Measurements from ENCODE around the gene CARMIL3.
"Not testable (repeated sequence)": the region's sequence is repeated elsewhere in the genome, so short reads cannot be mapped to it uniquely, and the experiment has no call there.

Gene CARMIL3

DNA sequence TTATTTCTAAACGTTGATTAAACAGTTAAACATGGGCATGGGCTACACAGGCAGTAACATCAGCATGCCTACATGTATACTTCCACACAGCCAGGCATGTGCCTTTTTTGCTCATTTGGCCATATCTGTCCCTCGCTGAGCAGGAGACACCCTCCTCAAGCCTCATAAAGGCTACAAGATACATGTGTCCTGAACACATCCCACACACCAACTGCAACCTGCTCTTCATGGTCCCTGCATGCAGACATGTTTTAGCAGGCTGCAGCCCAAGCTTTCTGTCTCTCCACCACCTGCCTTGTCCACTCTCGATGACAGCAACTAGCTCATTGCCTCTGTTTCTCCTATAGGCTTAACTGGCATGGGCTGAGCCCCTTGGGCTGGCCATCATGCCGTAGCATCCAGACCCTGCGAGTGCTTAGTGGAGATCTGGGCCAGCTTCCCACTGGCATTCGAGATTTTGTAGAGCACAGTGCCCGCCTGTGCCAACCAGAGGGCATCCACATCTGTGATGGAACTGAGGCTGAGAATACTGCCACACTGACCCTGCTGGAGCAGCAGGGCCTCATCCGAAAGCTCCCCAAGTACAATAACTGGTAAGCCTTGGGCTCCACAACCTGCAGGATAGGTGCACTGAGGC, 44.9 kb downstream of the CARMIL3 start:
- no peak for DNase-seq

DNA sequence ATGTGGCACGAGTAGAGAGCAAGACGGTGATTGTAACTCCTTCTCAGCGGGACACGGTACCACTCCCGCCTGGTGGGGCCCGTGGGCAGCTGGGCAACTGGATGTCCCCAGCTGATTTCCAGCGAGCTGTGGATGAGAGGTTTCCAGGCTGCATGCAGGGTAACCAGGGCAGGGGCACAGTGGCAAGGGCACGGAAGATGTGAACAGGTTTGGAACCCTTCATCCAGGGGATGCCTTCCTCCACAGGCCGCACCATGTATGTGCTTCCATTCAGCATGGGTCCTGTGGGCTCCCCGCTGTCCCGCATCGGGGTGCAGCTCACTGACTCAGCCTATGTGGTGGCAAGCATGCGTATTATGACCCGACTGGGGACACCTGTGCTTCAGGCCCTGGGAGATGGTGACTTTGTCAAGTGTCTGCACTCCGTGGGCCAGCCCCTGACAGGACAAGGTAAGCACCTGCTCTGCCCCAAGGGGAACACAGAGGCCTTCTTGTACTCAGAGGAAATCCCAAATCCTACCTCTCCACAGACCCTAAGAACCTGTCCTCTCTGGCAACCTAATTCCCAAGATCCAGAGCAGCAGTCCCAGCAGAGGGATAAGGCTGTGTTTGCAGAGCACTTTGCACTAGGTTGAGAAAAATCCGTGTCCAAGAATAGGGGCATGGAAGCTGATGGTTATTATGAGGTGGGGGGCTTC, 46.6 kb downstream of the CARMIL3 start:
- no peak for DNase-seq

DNA sequence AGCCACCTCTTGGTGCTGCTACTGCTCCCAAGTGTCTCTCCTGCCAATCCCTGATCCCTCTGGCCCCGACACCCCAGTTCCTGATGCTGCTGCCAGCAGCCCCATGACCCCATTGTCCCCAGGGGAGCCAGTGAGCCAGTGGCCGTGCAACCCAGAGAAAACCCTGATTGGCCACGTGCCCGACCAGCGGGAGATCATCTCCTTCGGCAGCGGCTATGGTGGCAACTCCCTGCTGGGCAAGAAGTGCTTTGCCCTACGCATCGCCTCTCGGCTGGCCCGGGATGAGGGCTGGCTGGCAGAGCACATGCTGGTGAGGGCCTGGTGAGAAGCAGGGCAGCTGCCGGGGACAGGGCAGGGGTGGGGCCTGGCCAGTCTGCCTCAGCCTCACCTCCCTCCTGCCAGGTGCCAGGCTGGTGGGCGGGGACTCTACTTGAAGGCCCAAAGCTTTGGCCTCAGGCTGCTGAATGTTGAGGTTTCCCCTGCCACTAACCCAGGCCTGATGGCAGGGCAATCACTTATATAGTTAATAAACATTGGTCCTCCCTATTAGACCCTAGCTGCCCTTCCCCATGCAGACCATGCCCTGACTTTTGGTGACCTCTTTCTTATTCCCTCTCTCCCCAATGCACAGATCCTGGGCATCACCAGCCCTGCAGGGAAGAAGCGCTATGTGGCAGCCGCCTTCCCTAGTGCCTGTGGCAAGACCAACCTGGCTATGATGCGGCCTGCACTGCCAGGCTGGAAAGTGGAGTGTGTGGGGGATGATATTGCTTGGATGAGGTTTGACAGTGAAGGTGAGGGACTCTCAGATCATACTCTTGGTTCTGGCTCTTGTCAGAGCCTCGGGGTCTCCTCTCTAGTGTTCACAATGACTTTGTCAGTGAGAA, 47.4 kb downstream of the CARMIL3 start:
- no peak for DNase-seq

DNA sequence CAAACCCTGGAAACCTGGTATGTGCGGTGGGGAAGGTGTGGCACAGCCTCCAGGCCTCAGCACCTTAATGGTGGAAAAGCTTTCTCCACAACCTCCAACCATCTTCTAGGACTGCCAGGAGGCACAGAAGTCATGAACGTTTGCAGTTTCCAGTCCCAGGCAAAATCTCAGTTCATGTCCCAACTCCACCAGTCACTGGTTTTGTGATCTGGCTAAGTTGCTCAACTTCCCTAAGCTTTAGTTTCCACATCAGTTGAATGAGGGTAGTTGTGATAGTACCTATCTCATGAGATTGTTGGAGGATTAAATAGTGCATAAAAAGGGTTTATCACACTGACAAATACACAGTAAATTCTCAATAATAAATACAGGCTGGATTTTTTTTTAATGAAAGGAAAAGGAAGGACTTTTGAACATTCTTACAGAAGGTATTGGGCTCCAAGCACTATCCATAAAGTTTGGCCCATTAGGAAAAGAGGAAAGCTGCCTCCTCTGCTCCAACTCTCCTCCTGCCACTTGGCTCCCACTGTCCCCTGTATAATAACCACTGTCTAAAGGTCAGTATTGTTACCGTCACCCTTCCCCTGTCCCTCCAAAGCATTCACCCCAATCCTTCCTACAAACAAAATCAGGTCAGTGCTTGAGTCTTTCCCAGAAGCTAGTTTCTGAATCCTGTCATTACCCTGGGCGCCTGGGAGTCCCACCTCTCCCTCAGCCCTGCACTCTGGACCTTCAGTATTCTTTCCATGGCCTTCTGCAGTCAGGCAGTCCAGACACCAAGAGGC, 48.6 kb downstream of the CARMIL3 start:
- no peak for DNase-seq

DNA sequence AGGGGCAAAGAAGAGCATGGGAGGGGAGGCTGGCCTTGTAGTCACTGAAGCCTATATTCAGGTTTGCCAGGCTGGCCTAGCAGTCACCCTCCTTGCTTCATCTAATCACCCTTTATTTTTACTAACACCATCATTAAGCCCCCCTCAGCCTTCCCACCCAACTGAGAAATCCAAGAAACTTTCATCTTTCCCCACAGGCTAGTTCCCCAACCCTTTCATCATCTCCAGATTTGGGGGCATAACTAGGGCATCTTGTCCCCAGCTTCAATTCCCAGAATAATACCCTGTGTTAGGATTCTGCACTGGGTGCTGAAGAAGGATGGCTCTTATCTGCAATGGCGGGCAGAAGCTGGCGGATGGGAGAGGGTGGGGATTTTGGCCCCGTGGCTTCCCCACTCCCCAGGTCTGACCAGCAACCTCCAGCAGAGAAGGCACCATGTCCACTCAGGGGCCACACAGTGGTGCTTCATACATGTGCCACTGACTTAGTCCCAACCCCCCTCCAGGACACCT, 49.2 kb downstream of the CARMIL3 start:
- no peak for DNase-seq

DNA sequence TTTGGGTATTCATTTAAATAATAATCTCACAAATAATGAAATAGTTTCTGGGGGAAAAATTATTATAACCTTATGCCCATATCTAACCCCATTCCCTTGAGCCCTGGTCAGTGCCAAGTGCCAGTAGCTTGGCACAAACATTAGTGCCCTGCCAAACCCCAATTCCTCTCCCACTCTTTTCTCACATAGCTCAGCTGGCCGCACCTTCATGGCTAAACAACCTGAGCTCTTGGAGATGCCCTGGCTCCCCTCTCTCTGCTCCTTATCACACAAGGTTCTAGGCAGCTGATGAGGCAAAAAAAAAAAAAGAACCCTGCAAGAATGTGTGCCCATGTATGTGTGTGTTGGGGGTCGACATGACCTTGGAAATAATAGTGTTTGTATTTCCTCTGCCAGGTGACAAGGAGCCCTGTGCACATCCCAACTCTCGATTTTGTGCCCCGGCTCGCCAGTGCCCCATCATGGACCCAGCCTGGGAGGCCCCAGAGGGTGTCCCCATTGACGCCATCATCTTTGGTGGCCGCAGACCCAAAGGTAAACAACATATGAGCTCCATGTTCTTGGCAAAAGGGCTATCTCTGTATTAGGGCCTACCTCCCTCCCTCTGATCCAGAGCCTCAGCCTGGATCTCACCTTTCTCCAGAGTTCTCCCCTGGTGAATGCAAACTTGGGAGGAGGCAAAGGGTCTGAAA, 50.7 kb downstream of the CARMIL3 start:
- DNase-seq = no peak

DNA sequence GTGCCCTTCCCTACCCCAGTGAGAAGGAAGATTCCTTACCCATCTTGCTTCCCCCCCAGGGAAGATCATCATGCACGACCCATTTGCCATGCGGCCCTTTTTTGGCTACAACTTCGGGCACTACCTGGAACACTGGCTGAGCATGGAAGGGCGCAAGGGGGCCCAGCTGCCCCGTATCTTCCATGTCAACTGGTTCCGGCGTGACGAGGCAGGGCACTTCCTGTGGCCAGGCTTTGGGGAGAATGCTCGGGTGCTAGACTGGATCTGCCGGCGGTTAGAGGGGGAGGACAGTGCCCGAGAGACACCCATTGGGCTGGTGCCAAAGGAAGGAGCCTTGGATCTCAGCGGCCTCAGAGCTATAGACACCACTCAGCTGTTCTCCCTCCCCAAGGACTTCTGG, 51.6 kb downstream of the CARMIL3 start:
- DNase-seq = no peak

DNA sequence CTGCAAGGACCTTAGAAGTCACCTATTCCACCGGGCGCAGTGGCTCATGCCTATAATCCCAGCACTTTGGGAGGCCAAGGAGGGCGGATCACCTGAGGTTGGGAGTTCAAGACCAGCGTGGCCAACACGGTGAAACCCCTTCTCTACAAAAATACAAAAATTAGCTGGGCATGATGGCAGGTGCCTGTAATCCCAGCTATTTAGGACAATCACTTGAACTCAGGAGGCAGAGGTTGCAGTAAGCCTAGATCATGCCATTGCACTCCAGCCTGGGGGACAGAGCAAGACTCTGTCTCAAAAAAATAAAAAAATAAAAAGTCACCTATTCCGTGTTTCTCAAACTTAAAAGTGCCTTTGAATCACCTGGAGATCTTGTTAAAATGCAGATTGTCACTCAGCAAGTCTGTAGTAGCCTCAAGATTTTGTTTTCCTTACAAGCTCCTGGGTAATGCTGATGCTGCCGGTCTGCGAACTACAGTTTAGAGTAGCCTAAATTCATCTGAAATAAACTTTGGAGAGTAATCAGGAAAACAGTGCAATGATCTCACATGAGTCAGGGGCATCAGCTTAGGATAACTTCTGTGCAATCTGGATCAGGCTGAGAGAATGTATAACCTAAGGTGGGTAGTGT, 53.9 kb downstream of the CARMIL3 start:
- DNase-seq = not testable (repeated sequence)

DNA sequence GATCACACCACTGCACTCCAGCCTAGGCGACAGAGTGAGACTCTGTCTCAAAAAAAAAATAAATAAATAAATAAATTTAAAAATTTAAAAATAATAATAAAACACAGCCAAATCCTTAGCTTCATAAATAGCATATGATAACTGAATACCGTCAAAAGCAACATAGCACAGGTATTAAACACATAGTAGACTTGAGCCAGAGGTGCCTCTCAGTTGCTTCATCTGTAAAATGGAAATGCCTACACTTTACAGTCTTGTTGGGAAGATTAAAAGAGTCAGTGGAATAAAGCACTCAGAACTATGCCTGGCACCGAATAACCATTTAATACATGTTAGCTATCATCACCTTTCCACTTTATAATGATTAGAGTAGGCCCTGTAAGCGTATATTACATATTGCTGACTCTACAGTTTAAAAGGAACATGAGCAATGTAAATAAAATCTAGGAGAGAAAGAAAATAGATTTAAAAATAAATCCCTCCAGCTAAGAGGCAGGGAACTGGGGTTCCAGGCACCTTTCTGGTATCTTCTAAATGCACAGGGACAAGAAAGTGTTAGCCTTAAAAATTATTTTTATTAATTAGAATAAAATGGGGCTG, 55.0 kb downstream of the CARMIL3 start:
- no peak for DNase-seq

DNA sequence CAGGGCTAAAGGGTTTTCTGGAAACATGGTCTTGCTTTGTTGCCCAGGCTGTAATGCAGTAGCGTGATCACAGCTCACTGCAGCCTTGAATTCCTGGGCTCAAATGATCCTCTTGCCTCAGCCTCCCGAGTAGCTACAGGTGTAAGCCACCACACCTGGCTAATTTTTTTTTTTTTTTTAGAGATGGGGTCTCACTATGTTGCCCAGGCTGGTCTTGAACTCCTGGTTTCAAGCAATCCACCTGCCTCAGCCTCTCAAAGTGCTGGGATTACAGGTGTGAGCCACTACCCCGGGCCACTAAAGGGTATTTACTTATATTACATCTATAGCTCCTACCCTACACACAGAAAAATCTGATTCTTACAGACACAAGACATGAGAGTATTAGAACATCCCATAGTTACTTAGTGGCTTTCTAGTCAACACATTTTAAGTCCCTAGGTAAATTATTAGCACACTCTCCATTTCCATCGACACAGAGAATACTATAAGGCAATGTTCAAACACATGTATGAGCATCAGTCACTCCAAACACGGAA, 56.6 kb downstream of the CARMIL3 start:
- DNase-seq = no peak

DNA sequence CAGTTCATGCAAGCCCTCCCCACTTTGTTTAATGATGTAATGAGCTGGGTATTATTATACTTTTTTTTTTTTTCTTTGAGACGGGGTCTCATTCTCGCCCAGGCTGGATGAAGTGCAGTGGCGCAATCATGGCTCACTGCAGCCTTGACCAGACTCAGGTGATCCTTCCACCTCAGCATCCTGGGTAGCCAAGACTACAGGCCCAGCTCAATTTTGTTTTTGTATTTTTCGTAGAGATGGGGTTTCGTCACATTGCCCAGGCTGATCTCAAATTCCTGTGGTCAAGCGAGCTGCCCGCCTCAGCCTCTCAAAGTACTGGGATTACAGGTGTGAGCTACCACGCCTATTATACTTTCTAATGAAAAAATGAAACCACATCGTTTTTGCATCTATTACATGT, 58.3 kb downstream of the CARMIL3 start:
- DNase-seq = no peak

DNA sequence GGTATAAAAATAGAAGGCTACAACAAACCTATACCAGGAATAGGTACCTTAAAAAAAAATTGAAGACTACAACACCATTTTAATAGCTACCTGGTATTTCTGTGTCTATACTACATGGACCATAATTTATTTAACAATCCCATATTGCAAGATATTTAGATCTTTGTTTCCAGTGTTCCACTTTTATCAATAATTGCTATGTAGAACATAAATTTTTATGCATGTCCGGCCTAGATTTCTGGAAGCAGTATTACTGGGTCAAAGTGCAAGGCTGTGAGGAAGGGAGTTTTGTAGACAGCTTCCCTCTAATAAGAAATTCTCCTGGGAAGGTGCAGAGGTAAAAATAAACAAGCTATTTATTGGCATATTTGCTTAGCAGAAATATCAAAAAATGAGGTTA, 58.7 kb downstream of the CARMIL3 start:
- DNase-seq = no peak

DNA sequence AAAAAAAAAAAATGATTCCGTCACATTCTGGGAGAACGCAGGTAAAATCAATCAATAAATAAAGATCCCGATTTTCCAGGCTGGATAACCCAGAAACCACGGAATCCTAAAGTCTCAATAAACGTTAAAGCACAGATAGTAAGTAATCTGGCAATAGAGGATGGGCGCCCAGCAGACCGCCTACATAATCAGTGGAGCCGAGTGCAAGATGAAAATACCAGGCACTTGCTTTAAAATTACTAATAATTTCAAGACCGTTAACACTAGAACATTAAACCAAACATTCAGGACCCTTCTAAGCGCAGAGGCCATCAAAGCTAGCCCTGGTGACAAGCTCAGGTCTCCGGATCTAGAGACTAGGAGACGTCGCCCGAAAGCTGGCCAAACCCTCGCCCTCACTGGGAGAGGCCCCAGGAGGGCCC, 61.6 kb downstream of the CARMIL3 start:
- no peak for DNase-seq

DNA sequence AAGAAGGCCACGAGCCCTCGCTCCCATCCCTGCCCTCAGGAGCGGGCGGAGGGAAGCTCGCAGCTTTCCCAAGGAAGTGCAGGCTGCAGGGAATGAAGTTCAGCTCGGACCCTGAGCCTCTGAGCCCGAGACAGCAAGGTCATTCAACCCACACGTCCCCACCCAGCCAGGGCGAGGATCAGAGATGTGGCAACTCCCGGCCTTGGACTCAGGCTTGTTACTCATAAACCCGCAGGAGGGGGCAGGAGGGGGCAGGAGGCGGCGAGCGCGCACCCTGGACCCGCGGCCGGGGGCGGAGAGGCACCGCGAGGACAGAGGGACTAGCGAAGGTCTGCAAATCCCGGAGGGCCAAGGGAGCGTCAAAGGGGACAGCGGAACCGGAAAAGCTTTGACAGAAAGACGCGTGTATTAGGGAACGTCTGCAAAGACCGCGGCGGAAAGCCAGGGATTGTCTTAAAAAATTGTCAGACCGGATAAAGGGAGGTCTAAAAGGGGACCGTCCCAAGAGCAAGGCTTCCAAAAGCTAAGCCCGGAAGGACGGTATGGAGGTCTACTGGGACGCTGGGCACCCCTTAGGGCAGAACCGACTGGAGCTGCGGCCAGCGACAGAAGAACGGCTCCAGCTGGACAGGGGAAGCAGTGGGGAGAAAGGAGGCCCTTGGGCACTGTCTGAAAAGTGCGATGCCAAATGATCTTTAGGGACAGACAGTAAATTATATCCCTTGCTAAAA, 62.2 kb downstream of the CARMIL3 start:
- DNase-seq = peak; percentile 81

DNA sequence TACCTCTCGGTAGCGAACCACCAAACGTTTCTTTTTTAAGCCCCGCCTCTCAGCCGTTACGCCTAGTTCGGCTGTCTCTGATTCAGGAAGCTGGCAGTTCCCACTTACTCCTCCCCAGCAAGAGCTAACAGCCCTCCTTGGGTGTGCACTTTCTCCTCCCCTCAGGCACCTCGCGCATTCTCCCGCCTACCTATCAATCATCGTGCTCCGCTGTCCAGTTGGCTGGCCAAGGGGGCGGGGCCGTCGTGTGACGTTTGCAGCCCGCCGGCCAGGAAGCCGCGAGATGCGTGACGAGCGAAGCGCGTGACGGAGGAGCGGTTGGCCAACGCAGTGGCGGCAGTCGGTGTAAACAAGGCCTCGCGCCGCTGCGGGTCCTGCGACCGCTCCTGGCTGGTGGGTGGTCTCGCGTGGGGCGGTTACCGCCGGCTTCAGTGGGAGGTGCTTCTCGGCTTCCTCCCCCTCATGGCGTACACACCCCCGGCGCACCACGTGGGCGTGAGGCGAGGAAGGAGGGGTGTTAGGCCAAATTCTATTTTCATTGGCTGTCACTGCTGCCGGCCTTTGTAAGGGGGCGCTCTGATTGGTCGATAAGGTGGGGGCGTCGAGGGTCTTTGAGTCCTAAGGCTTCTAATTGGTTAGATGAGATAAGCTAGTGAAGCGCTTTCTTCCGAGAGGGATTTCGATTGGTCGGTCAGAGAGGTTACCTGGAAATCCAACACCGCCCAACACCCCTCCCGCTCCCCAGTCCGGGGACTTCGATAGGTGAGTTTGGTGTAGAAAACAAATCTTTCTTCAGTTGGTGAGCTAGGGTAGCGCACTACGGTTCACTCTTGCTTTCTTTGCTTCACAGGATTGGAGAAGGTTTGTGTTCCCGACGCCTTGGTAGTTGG, 63.0 kb downstream of the CARMIL3 start, which contains the start of the genes DCAF11 and NRL:
TSS of gene DCAF11 (plus strand) at position 246 of the 890 bp plus-strand sequence. CDS start 818 bp downstream, outside the sequence.
TSS of gene NRL (minus strand) at position 418 of the 890 bp plus-strand sequence. CDS start 32,101 bp downstream, outside the sequence.
- DNase-seq = peak; percentile 98

DNA sequence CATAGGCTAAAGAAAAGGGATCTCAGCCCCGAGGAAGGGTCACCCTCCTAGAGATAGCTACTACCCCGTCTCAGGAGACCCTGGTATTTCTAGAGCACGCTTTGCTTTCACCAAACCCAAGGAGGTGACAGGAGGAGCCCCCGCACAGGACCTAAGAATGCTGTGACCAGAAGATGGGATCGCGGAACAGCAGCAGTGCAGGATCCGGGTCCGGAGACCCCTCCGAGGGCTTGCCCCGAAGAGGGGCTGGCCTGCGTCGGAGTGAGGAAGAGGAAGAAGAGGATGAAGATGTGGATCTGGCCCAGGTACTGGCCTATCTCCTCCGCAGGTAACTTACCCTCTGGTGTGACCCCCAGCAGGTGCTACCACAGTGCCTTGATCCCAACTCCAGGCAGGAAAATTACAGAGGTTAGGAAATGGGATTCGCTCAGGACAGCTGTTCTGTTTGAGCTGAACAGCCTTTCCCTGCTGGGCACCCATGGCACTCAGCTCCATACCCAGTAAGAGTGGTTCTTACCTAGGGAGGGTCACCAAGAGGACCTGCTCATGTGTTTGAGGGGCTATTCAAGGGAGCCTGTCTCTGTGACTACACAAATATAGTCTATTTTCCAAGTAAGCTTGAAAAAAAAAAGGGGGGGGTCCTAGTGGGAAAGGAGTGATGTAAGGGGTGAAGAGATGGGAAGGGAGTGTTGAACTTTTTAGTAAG, 63.8 kb downstream of the CARMIL3 start:
- no peak for DNase-seq

DNA sequence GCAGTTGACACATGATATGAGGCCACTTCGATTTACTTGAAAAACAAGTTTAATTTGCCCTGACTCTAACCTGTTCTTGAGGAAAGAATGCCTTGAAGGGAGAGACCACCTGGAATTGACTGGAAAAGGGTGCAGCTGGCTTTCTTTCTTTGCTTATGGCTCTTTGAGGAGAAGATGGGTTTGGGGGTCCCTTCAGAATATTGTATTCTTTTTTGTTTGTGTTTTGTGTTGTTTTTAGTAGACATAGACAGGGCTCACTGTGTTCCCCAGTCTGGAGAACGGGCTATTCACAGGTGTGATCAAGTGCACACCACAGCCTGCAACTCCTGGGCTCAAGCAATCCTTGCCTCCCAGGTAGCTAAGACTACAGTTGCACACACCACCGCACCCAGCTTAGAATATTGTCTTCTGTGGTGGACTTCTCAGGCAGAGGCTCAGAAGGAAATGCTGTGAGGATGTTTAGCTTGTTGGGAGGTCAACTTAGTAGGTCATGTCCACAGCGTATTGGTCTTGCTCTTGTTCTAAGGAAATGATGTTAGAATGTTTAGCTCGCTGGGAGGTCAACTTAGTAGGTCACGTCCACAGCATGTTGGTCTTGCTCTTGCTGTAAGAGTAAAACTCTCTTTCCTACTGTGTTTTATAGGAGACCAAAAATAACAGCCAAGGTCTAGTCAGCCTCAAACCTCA, 64.5 kb downstream of the CARMIL3 start:
- DNase-seq = no peak
